Ishikawa (cell line): ENCODE measurements around the gene GFM1.

Experiments used
- EGR1 ChIP-seq: IDR thresholded peaks from 2 replicates; pipeline ENCODE4 v1.6.1; 2012
- EP300 ChIP-seq: IDR thresholded peaks from 2 replicates; pipeline ENCODE4 v1.6.1; 2012; ENCODE audit warnings: borderline replicate concordance
- NFIC ChIP-seq: IDR thresholded peaks from 2 replicates; pipeline ENCODE4 v1.6.1; 2012
- REST ChIP-seq: IDR thresholded peaks from 2 replicates; pipeline ENCODE4 v1.6.1; 2012; ENCODE audit warnings: low read depth, mild to moderate bottlenecking
- TF ChIP-seq, protein P1 (sequence below): IDR thresholded peaks from 2 replicates; pipeline ENCODE4 v1.6.1; 2012

DNA sequence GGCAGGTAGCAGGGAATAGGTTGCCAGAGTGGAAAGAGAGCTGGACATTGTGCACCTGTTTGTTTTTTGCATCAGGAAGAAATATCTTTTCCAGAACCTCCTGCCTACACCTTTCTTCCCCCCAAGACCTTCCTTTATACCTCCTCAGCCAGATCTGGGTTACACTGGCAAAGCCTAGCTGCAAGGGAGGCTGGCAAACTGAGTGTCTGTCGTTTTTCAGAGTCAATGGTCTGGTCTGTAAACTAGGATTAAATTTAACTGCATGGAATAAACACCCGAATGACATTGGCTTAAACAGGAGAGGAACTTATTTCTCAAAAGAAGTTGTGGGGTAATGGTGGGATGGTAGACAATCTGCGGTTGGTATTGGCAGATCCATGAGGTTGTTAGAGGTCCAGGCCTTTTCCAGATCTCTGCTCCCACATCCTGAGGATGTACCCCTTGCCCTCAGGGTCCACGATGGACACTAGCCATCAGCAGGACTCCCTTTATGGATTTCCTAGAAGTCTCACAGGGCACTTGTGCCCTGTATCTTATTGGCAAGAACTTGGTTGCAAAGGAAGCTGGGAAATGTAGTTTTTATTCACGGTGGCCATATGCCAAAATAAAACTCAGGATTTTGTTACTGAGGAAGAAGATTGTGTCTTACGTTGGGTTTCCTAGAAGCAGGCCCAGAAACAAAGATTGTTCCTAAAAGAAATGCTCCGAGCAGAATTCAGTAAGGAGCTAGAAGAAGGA is 91.1 kb downstream of the GFM1 start:
- TF ChIP-seq EGR1, result no peak
- no peak for TF ChIP-seq EP300
- TF ChIP-seq NFIC, result no peak
- no peak for TF ChIP-seq REST
- TF ChIP-seq, protein P1, sequence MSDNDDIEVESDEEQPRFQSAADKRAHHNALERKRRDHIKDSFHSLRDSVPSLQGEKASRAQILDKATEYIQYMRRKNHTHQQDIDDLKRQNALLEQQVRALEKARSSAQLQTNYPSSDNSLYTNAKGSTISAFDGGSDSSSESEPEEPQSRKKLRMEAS, result no peak
